ENCODE measurements around the gene NME4.

GRCh38 chr16:404971-405486 is 8.0 kb downstream of the NME4 start:
- TF ChIP-seq, protein P1, sequence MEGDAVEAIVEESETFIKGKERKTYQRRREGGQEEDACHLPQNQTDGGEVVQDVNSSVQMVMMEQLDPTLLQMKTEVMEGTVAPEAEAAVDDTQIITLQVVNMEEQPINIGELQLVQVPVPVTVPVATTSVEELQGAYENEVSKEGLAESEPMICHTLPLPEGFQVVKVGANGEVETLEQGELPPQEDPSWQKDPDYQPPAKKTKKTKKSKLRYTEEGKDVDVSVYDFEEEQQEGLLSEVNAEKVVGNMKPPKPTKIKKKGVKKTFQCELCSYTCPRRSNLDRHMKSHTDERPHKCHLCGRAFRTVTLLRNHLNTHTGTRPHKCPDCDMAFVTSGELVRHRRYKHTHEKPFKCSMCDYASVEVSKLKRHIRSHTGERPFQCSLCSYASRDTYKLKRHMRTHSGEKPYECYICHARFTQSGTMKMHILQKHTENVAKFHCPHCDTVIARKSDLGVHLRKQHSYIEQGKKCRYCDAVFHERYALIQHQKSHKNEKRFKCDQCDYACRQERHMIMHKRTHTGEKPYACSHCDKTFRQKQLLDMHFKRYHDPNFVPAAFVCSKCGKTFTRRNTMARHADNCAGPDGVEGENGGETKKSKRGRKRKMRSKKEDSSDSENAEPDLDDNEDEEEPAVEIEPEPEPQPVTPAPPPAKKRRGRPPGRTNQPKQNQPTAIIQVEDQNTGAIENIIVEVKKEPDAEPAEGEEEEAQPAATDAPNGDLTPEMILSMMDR (IDR thresholded peaks at IDR 0.05), result no peak
- no peak for TF ChIP-seq EP300 (IDR thresholded peaks at IDR 0.05)

Measured in tibial nerve (tissue), 4 donors.